Thymus (tissue), 11 donors: ENCODE results near the gene AP3B1. TPM values are rescaled to one million over a fixed set of nuclear protein-coding genes. Genes with fewer than 3 reads are reported as not detected.
"Not testable (repeated sequence)": the region's sequence is repeated elsewhere in the genome, so short reads cannot be mapped to it uniquely, and the experiment has no call there.

Experiments used
- DNase-seq, 9 donors: peaks; one replicate each; pipeline ENCODE4 v3.0.0-alpha.2; 2013; ENCODE audit warnings: low spot score in 9 of 9, low read depth in 6 of 9, missing footprints in 1 of 9
- H3K27ac ChIP-seq, 2 donors: one replicate each; pipeline ENCODE4 v1.5.1; 2013; ENCODE audit warnings: control low read depth in 1 of 2, low read depth in 1 of 2, low read length in 1 of 2, mild to moderate bottlenecking in 1 of 2, moderate library complexity in 1 of 2
- H3K27me3 ChIP-seq, 2 donors: one replicate each; pipeline ENCODE4 v1.5.1; 2013; ENCODE audit warnings: low read length in 1 of 2; ENCODE audit not compliant: control insufficient read depth in 2 of 2, insufficient read depth in 1 of 2
- H3K36me3 ChIP-seq, 2 donors: one replicate each; pipeline ENCODE4 v1.5.1; 2013; ENCODE audit warnings: low read length in 1 of 2, mild to moderate bottlenecking in 1 of 2, moderate library complexity in 1 of 2; ENCODE audit not compliant: control insufficient read depth in 2 of 2, insufficient read depth in 2 of 2
- H3K4me1 ChIP-seq, 2 donors: one replicate each; pipeline ENCODE4 v1.5.1; 2013; ENCODE audit warnings: low read length in 2 of 2; ENCODE audit not compliant: control insufficient read depth in 2 of 2, insufficient read depth in 2 of 2
- H3K4me3 ChIP-seq, 2 donors: one replicate each; pipeline ENCODE4 v1.5.1; 2013; ENCODE audit warnings: low read length in 2 of 2, control low read depth in 1 of 2, mild to moderate bottlenecking in 1 of 2
- H3K9me3 ChIP-seq, 2 donors: one replicate each; pipeline ENCODE4 v1.5.1; 2013; ENCODE audit warnings: low read length in 1 of 2, mild to moderate bottlenecking in 1 of 2; ENCODE audit not compliant: control insufficient read depth in 2 of 2, insufficient read depth in 1 of 2
- WGBS: extraction: QIAGEN DNeasy Blood & Tissue Kit; methylation state at CpG from one replicate; pipeline ENCODE4 v1.1.7; 2013; 5-methylcytosine and 5-hydroxymethylcytosine counted together
- polyA plus RNA-seq: library from polyadenylated mRNA; stranded (reverse); fragments of 200-250 nt; gene quantifications from one replicate; pipeline ENCODE4 v1.2.3, GENCODE V29; 2013
- total RNA-seq: library from RNA; stranded (reverse); fragments of 120-200 nt; gene quantifications from one replicate; pipeline ENCODE4 v1.2.4, GENCODE V29; 2013
- donor health status: healthy.

Gene AP3B1
- total and polyA plus RNA-seq, 2 donors: 38.3 to 39.2 TPM

DNA sequence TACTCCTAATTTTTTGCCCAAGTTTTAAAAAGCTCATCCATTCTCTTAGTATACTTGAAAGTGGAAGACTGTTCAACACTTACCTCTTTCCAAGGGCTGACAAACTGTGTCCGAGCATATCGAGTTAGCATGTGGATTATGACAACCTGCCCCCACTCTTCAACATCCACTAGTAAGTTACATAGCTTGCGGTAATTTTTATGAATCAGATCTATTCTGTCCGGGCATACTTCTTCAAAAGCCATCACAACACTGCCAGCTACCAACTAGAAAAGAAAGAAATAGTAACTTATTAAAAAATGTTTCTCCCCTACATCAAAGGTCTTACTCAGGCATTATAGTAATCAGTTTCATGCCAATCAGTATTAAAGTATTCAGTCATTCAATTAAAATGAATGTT, 78.5 kb downstream of the AP3B1 start:
- DNase-seq: no peak
- H3K9me3 ChIP-seq: no peaks in the 10 kb centered on the region
- H3K27me3 ChIP-seq: no peaks in the 10 kb centered on the region
- H3K4me3 ChIP-seq: no peak overlapping the region
- no peaks in the 10 kb centered on the region for H3K4me1 ChIP-seq
- H3K36me3 ChIP-seq: peaks cover 2 to 4% of the 10 kb centered on the region in 2 donors
- H3K27ac ChIP-seq: no peak overlapping the region
- WGBS: over 99% methylated on average over 4 of the region's 4 CpGs

DNA sequence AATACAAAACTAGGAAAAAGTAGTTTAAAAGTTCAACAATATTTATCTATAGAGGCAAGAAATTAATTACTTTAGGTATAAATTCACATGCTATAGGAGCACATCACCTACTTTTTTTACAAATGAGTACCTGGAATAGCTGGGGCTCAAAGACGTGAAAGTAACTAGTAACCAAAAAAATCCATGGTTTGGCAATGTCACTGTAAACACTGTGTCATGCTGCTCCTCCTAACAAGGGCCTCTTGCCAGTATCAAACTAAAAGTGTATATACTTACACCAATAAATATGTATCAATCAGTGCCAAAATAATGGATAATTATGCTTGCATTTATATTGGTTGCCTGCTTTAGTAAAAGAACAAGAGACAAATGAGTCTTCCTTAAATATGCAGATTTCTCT, 78.9 kb downstream of the AP3B1 start:
- 99% methylated on average over 1 of the region's 1 CpG for WGBS
- no peaks in the 10 kb centered on the region for H3K9me3 ChIP-seq
- no peaks in the 10 kb centered on the region for H3K4me1 ChIP-seq
- H3K27ac ChIP-seq: no peak overlapping the region
- H3K4me3 ChIP-seq: no peak overlapping the region
- H3K27me3 ChIP-seq: no peaks in the 10 kb centered on the region
- peaks cover 0 to 4% of the 10 kb centered on the region in 2 donors for H3K36me3 ChIP-seq
- no peak for DNase-seq

DNA sequence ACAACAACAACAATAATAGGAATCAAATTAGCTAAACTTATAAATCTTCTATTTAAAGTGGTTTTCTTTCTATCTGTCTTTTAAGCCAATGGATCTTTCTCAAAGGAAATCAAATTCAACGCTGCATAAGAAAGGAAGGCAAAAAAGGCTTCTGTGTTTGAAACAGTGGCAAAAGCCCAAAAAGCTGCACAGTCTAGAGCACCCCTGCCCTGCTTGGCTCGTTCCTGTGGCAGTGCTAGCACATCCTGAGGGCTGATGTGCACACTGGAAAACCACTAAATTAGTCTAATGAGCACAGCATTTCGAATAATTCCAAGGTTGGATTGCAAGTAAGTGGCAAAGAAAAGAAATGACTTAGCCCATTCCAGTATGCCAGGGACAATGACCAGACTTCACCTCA, 80.7 kb downstream of the AP3B1 start:
- 99% methylated on average over 3 of the region's 3 CpGs for WGBS
- H3K4me1 ChIP-seq: no peaks in the 10 kb centered on the region

DNA sequence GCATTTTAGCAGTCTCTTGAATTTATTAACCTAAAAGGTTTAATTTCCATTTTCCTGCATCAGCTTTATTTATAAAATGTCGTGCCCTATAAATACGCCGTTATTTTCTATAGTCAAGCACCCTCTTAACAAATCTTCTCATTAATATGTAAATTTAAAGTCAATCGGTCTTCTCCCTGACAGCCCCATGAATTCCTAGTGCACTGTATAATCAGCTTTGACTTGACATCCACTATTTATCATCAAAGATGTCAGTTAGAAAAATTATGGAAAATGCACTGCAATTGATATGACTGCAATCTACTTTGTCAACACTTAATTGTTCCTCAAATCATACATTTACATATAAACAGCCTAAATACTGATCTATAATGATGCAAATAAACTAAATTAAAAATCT, 83.4 kb downstream of the AP3B1 start:
- Histone ChIP-seq H3K27me3 (no peaks in the 10 kb centered on the region), H3K9me3 (no peaks in the 10 kb centered on the region), H3K4me1 (no peaks in the 10 kb centered on the region), H3K27ac (no peak overlapping the region), H3K4me3 (no peak overlapping the region), H3K36me3 (peaks cover 4 to 8% of the 10 kb centered on the region in 2 donors)
- no peak for DNase-seq
- 84% methylated on average over 4 of the region's 4 CpGs for WGBS

More for the DNA sequence above, 80.7 kb downstream of the AP3B1 start:
- H3K9me3 ChIP-seq: no peaks in the 10 kb centered on the region
- H3K36me3 ChIP-seq: peaks cover 0 to 4% of the 10 kb centered on the region in 2 donors
- DNase-seq: no peak
- no peak overlapping the region for H3K27ac ChIP-seq
- H3K27me3 ChIP-seq: no peaks in the 10 kb centered on the region
- no peak overlapping the region for H3K4me3 ChIP-seq

DNA sequence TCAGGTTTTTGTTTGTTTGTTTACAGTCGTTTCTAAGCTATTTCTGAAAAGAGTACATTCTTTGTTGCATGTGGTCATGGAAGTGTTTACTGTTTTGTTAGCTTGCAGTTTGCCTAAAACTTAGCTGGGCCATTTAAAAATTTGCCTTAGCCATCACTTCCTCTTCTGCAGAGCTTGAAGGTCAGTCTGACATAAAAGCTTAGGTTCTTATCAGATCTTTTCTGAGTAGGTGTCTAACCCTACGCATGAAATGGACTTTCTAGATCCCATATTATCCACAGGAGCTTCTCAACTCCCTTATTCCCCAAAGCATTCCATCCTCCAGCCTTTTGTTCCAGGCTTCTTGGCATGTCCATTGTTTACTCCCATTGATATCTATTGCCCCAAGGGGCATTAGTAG, 90.3 kb downstream of the AP3B1 start:
- Histone ChIP-seq H3K36me3 (peaks cover 10 to 13% of the 10 kb centered on the region in 2 donors), H3K4me3 (no peak overlapping the region), H3K27me3 (no peaks in the 10 kb centered on the region), H3K27ac (no peak overlapping the region), H3K4me1 (no peaks in the 10 kb centered on the region), H3K9me3 (no peaks in the 10 kb centered on the region)
- no peak for DNase-seq
- WGBS: over 99% methylated on average over 2 of the region's 2 CpGs

DNA sequence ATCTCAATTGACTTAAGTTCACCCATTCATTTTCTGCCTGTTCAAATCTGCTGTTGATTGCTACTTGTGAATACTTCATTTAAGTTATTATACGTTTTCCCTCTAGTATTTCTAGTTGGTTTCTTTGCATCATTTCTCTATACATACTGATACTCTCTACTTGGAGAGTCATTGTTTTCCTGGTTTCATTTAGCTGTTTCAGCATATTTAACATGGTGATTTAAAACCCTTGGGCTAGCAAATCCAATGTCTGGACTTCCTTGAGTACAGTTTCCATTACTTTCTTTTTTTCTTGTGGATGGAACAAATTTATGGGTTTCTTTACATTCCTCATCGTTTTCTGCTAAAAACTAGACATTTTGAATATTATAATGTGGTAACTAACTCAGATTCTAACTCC, 90.7 kb downstream of the AP3B1 start:
- H3K4me1 ChIP-seq: no peaks in the 10 kb centered on the region
- peaks cover 10 to 13% of the 10 kb centered on the region in 2 donors for H3K36me3 ChIP-seq
- H3K4me3 ChIP-seq: no peak overlapping the region
- no peak for DNase-seq
- 98% methylated on average over 2 of the region's 2 CpGs for WGBS
- no peaks in the 10 kb centered on the region for H3K9me3 ChIP-seq
- H3K27ac ChIP-seq: no peak overlapping the region
- no peaks in the 10 kb centered on the region for H3K27me3 ChIP-seq

DNA sequence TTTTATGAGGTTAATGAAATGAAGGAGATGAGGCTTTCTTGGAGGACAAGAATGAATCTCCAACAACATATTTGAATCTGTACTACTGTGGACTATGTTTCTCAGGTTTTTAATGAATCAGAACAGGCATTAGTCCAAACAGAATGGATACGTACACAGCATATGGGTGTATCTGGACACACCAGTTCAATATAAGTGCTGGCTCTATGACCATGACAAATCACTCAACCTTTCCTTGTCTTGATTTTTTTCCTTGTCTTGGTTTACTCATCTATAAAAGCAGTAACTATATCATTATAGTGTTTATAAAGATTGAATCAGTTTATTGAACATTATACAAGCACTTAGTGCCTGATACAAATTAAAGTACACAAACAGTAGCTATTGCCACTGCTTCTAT, 104.1 kb downstream of the AP3B1 start:
- no peak overlapping the region for H3K4me3 ChIP-seq
- no peaks in the 10 kb centered on the region for H3K9me3 ChIP-seq
- peaks cover 0 to 2% of the 10 kb centered on the region in 2 donors for H3K36me3 ChIP-seq
- H3K4me1 ChIP-seq: no peaks in the 10 kb centered on the region
- DNase-seq: no peak
- 95% methylated on average over 1 of the region's 1 CpG for WGBS
- H3K27ac ChIP-seq: no peak overlapping the region
- H3K27me3 ChIP-seq: no peaks in the 10 kb centered on the region

DNA sequence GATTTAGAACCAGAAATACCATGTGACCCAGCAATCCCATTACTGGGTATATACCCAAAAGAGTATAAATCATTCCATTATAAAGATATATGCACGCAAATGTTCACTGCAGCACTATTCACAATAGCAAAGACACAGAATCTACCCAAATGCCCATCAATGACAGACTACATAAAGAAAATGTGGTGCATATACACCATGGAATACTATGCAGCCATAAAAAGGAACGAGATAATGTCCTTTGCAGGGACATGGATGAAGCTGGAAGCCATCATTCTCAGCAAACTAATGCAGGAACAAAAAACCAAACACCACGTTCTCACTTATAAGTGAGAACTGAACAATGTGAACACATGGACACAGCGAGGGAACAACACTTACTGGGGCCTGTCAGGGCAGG, 105.8 kb downstream of the AP3B1 start:
- H3K4me1 ChIP-seq, H3K36me3 ChIP-seq, H3K27me3 ChIP-seq, DNase-seq, H3K27ac ChIP-seq, H3K9me3 ChIP-seq, H3K4me3 ChIP-seq: not testable (repeated sequence)
- 97% methylated on average over 4 of the region's 4 CpGs for WGBS

DNA sequence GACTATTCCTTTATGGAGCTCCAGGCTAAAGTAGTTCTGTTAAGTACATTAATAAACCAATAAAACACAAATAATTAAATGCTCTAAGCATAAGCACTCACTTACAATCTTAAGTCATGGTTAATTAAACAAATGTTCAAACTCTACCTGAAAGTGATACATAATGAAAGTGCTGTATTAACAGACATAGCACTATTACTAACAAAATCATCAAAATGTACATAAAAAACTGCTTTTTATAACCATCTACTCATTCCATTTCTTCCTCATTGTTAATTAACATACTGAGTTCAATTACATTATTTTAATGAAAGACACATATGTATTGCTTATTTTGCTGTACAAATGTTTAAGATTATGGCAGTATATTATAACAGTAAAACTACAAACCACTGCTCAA, 107.3 kb downstream of the AP3B1 start:
- Histone ChIP-seq H3K4me3 (no peak overlapping the region), H3K36me3 (peaks cover 3 to 7% of the 10 kb centered on the region in 2 donors), H3K27me3 (no peaks in the 10 kb centered on the region), H3K27ac (no peak overlapping the region), H3K9me3 (no peaks in the 10 kb centered on the region), H3K4me1 (no peaks in the 10 kb centered on the region)
- no peak for DNase-seq

DNA sequence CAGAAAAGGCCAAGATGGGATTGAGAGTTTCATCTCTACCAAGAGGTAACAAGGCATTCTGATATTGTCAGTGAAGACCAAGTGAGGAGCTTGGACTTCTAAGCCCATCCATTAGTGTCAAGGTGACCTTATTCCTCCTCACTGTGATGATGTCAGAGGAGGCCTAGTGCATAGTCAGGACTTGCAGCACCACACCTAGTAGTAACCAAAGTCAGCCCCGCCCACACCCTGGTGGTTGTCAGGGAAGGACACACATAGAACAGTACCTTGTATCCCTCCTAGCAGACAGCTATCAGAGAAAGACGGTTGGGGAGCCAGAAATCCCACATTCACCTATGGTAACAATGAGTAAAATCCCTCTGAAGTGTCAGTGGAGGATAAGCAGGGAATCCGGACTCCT, 111.7 kb downstream of the AP3B1 start:
- no peak overlapping the region for H3K4me3 ChIP-seq
- 87% methylated on average over 3 of the region's 3 CpGs for WGBS

More for the DNA sequence above, 111.7 kb downstream of the AP3B1 start:
- no peak for DNase-seq
- no peaks in the 10 kb centered on the region for H3K27me3 ChIP-seq
- H3K36me3 ChIP-seq: peaks cover 6 to 9% of the 10 kb centered on the region in 2 donors
- no peaks in the 10 kb centered on the region for H3K4me1 ChIP-seq
- H3K27ac ChIP-seq: no peak overlapping the region
- no peaks in the 10 kb centered on the region for H3K9me3 ChIP-seq
